AG08395 (cell line): ENCODE data around the gene HMGA1.

Source experiments
- DNase-seq: peaks from one replicate; pipeline ENCODE4 v3.0.0; 2012; ENCODE audit warnings: mixed read lengths, low spot score

Gene HMGA1

DNA sequence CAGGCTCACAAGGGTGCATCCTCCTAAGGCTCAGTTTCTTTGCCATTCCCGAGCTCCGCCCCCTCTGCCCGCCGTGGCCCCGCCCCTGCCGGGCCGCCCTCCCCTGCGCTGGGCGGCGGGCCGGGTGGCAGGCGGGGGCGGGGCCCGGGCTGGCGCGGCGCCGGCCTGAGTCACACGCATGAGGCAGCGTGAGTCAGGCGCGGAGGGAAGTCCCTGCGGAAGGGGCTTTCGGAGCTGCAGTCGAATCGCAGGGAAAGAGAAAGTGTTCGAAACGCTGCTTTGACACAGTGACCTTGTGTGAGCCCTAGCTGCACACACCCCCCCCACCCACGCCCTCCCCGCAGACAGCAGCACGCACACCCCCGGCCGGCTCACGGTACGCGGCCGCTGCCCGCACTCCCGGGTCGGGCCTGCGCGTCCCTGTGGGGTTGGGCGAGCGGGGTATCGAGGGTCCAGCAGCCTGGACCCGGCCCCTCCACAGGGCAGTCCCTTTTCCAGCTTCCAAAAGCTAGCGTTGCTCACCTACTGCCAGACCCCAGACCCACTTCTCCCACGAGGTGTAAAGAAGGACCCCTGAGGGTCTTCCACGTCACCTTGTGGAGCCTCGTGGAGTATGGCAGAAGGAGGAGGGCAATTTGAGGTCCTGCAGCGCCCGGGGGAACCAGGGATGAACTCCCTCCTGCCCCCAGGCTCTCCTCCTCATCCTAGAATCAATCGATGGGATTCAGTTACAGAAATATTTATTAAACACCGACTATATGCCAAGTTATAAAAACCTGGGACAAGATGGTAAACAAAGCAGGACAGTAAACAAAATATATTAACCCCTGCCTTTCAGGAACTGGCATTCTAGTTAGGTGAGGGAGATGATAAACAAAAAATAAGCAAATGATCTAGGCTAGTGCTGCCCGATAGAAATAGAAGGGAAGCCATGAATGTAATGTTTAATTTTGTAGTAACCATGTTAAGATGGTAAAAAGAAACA, 12.4 kb upstream of the HMGA1 start:
- peak; percentile 98 for DNase-seq

DNA sequence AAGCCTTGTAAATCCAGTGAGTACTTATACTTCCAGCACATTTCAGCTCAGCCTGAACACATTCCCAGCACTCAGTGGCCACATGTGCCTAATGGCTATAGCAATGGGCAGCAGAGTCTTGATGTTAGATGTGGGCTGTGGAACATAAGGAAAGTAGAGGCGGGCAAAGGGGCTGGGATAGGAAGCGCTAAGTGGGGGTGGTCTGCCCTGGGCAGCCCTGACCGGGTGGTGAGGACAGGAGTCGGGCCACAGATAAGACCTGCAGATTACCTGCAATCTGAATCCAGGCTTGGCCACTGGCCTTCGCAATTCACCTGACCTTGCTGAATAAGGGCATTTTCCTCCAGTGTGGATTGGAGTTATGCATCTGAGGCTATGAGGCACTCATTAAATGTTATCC, 11.1 kb upstream of the HMGA1 start:
- DNase-seq: no peak

DNA sequence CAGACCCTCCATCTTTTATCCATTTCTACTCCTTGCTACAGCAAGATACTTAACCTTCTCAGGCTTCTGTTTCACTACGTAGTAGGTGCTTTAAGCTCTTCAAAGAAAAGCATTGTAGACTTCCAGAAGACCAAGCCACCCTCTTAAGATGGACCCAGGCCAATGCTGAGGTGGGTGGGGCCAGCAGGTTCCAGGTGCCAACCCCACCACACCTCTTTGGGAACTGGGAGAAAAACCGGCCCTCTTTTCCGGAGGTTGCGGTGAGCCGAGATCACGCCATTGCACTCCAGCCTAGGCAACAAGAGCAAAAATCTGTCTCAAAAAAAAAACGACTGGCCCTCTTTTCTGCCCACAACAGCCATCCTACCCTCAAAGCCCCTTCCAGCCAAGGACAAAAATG, 10.6 kb upstream of the HMGA1 start:
- no peak for DNase-seq

DNA sequence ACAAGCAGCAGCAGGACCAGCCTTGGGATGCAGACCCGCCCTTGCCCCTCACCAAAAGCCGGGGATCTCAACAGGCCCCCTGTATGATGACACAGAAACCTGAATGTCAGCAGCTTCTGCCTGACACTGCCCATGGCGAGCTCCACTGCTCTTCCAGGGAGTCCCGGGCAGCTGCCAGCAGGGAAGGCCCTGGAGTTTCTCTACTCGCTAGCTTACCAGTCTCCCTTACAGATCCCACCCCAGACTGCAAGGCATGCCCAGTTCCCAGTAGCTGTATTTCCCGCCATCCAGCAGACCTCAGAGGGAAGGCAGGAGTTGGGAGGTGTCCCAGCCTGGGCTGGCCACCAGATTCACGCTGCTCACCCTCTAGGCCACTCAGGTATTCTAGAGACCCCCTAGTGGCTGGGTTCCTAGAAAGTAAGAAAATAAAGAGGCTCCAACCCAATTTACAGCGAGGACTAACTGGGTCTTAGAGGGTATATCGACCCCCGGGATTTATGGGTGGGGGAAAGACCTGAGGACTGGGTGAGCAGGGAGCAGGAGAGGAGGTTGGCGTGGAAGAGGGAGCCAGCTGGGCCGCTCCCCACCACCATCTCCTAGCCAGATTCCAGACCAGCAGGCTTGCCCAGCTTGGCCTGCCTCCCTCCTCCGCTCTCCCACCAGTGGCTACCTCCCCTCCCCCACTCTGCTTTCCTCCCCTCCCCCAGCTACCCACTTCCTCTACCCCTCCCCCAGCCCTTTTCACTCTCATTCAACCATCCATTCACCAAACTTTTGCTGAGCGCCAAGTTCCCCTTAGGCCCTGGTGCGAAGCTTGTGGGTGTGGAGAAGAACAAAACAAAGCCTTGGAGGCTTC, 9.7 kb upstream of the HMGA1 start:
- no peak for DNase-seq

DNA sequence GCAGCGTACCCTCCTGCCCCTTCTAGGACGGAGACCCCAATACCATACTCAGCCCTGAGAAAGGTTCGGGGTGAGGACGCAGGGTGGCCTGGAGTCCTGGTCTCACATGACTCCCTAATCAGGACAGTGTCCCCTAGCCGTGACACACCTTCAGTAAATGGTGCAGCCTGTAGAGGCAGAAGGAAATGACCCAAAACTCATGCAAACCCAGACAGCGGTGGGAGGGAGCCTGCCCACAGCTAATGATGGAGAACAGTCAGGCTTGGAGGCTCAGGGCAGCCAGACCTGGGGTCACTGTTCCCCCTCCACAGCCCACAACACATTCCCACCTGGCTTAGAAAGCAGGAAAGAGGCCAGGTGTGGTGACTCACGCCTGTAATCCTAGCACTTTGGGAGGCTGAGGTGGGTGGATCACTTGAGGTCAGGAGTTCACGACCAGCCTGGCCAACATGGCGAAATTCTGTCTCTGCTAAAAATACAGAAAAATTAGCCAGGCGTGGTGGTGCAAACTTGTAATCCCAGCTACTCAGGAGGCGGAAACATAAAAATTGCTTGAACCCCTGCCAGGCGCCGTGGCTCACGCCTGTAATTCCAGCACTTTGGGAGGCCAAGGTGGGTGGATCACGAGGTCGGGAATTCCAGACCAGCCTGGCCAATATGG, 8.8 kb upstream of the HMGA1 start:
- DNase-seq: no peak

DNA sequence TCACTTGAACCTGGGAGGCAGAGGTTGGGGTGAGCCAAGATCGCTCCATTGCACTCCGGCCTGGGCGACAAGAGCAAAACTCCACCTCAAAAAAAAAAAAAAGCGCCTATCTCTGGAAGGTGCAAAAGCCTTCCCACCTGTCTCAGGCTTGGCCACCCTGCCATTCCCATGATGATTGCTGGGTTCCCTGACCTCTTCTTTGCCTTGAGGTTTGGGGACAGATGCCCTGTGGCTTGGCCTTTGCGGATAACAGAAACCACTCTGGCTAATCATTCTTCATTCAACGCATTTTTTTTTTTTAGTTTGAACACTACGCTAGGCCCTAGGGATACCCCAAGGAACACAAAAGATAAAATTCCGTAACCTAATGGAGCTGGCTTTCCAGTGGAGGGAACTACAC, 6.8 kb upstream of the HMGA1 start:
- DNase-seq: no peak

DNA sequence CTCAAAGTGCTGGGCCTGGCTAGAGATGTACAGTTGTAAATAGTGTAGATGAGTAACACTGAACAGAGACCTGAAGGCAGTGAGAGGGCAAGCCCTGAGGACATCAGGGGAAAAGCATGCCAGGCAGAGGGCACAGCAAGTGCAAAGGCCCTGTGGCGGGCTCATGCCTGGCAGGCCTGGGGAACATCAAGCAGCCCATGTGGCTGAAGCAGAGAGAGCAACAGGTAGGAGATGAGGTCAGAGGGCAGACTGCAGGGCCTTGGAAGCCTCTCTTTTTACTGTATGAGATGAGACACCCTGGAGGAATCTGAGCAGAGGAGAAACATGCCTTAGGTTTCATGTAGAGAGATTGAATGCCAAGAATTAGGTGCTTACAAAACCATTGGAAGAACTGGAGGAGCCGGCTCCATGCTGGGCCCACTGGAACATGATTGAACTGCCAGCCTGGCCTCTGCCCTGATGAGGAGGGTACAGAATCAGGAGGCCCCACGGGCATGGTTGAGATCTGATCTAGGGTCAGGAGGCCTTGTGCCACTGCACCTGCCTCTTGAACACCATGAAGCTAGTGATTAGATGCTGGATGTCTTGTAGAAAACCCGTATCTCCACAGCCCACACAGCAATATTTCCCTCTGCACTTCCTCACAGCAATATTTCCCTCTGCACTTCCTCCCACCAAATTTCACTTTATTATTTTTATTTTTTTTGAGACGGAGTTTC, 5.9 kb upstream of the HMGA1 start:
- no peak for DNase-seq

DNA sequence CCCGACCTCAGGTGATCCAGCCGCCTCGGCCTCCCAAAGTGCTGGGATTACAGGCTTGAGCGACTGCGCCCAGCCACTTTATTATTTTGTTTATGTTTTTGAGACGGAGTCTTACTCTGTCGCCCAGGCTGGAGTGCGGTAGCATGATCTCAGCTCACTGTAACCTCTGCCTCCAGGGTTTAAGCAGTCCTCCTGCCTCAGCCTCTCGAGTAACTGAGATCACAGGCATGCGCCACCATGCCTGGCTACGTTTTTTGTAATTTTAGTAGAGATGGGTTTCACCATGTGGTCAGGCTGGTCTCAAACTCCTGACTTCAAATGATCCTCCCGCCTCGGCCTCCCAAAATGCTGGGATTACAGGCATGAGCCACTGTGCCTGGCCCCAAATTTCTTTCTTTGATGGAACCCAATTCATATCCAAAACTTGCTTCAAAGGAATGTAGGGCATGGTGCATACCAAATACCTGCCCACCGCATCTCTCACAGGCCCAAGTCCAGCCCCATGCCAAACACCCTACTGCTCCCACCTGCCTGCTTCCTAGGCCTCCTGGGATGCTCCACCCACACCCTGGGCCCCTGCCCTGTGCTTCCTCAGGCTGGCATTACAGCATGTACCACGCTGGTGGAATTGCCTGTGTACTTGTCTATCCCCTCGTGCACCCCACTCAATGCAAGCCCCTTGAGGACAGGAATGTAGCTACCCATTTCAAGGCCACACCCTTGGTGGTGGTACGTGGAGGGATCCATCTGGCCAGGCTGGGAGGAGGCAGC, 4.9 kb upstream of the HMGA1 start:
- DNase-seq: no peak

DNA sequence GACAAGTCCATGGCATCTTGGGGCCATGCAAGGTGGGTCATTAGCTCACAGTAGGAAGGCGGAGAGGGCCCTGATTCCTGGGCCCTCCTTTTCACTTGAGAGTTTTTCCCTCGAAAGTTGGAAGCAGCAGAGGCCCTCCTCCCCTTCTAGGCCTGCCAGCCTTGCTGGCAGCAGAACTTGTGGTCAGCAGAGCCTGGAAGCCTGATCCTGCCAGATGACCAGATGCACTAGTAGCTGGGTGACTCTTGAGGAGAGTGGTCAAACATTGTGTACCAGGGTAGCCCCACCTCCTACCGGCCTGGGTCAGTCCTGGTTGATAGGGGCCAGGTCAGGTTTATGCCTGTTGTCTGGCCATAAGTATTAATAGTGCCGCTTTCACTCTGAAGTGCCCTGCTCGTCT, 3.8 kb upstream of the HMGA1 start:
- peak; percentile 64 for DNase-seq

DNA sequence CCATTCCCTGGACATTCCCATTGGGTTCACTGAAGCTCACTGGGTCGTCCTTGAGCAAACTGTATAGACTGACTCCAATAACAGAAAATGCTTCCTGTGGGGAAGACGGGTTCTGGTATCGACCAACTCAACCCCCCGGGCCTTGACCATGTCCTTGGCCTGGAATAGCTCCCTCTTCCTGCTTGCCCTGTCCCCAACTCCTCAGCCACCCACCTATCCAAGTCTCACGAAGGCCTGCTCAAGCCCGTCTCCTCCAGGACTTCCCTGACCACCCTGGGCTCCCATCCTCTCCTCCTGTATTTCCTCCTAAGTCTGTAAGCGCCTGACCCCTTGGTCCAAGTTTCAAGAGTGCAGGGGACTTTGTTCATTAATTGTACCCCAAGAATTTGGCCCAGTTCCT, 2.8 kb upstream of the HMGA1 start:
- no peak for DNase-seq

DNA sequence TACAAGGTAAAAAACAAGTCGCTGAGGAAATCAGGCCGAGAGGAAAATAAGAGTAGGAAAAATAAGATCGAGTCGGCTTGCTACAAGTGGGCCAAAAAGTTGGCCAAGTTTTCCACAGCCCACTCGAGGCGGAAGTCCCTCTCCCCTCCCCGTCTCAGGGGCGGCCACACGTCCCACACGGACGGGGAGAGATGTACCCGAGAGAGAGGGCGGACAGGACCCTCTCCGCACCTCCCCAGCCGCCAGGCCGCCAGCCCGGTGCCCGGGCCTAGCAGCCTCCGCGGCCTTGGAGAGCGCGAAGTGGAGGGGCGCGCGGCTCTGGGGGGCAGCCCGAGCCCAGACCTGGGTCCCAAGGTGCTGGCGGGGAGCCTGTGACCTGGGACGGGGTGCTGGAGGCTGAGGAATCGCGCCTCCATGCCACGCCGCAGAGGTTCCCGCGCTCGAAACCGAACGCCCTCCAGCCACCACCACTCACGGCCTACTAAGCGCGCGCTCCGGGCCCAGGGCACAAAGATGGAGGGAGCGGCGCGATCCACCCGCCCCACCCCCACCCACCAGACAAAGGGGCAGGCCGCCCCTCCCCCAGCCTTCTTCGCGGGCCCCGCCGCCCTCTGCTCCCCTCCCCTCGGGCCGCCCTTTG, 1.9 kb upstream of the HMGA1 start:
- DNase-seq: no peak

DNA sequence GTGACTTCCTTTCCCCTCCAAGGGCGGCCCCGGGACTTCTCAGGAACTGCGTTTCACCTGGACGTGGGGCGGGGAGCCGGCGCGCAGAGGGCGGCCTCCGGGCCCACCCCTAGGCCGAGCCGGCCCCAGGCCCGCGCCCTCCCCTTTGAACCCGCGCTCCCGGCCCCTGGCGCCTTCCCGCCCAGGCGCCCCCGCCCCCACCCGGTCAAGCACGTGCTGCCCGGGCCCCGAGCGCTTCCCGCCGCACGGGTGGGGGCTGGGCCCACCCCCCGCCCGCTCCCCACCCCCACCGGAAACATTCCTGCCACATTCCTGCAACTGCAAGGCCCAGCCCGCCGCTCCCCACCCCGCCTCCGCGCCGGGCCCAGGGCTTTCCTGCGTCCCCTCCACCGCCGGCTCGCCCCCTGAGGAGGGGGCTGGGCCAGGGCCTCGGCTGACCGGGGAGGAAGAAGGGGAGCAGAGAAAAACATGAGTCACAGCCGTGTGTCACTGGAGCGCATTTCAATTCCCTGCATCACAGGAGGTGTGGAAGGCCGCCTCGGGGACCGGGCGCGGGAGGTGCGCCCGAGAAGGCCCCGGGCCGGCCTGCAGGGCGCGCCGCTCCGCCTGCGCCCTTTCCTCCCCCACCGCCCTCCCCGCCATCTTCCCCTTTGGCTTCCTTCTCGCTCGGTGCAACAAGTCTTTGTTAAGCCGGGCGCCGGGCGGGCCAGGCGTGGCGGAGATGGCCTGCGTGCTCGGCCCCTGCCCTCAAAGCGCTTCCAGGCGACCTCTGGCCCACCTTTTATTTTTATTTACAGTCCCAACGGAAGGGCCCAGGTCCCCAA, 1.2 kb upstream of the HMGA1 start:
- DNase-seq: peak; percentile 55

DNA sequence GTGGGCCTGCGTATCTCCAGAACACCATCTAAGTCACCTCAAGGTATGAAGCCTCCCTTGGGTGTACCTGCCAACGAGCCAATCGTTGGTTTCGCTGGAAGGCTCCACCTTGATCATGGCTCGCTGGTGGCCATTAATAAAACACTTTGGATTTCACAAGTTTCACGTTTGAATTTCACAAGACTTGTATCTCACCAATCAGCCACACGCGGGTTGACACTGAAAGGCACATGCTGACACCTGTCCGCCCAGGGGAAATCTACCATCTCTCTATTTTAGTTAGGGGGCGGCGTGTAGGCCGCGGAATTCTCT, 586 bp upstream of the HMGA1 start:
- no peak for DNase-seq

DNA sequence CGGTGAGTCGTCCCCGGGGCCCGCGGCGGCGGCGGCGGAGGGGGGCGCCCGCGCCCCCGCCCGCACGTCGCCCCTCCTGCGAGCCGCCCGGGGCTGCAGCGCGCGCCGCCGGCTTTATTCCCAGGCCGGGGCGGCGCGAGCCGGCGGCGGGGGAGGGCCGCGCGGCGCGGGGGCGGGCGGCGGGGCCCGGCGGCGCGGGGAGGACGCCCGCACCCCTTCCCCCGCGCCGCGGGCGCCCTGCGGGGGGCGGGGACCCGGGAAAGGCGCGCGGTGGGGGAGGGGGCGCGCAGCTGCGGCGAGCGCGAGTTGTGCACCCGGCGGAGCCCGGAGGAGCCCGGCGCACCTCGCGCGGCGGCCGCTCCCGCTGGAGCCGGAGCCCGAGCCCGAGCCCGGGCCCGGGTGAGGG, 646 bp downstream of the HMGA1 start:
- no peak for DNase-seq

DNA sequence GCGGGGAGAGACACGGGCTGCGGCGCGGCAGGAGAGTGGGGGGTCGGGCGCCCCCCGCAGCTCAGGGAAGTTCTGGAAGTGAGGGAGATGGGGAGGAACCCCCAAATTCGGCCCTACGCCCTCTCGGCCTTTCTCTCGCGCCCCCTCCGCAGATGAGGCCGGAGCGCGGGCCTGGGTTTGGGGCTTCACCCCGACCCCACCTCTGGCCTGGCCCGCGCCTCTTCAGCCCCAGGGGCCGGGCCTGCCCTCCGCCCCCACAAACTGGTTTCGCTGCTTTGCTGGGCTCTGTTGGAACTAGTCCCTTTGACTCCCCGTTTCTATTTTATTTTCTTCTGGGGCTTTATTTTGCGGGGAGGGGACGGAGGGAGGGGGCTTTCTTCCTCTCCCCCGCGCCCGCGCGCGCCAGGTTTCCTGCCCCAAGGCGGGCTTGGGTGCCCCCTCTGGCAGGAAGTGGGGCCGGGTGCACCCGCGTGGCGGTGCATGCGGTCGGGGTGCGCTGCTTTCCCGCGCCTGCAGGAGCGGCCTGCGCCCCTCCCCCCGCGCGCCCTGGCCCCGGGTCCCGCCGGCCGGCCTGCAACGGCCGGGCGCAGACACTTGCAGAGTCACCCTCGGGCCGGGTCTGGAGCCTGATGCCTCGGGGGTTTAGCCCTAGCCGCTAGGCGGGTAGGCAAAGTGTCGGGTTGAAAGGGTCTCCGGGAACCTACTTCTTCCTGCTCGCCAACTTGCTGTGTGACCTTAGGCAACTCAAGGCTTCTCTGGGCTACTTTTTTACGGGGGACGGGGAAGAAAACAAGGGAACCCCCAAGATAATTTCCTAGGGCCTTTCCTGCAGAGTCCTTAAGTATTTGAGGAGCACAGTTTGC, 1.3 kb downstream of the HMGA1 start:
- DNase-seq: peak; percentile 43

DNA sequence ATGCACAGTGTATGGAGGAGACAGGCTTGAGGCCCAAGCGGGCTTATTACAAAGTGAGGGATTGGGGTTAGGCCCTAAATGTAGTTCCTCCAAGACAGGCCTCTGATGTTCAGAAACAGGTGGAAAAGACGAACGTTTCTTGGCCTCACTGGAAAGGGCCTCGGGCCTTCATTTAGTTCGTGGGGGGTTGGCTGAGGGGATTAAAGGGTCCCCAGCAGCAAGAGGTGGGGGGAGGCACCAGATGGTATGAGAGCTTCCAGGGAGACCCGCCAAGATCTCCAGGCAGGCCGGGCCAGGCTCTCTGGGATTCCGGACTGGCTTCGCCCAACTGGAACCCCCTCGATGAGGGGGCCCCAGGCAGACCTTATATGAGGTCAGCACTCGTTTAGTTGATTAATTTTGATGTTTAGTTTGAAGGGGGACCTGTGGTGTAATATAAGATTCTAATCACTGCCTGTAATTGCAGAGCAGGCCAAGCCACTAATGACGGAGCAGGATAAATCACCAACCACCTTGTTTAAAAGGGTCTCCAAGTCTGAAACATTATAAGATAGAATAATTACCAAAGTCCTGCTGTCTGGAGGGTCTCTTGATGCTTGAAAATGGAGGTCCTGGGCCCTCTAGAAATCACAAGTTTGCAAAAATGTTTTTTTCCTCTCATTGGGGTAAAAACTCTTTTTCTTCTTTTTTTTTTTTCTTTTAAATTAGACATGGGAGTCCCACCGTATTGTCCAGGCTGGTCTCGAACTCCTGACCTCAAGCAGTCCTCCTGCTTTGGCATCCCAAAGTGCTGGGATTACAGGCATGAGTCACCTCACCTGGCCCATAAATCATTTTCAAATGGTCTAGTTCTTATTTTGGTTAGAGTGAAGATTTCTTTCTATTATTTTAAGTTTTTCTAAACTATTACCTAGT, 2.2 kb downstream of the HMGA1 start:
- DNase-seq: no peak

DNA sequence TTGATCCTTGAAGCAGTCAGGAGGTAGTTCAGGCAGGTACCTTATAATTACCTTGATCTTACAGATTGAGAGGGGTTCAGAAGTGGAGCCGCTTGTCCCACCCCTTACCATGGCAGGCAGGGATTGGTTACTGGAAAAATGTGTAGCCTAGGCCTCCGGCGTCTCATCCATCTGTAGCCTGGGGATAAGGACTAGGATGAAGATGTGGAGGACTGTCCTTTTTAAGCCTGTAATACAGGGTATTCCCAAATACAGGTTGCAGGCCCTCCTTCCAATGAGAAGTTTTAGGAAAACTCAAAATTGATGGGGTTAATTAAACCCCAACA, 2.8 kb downstream of the HMGA1 start:
- no peak for DNase-seq

DNA sequence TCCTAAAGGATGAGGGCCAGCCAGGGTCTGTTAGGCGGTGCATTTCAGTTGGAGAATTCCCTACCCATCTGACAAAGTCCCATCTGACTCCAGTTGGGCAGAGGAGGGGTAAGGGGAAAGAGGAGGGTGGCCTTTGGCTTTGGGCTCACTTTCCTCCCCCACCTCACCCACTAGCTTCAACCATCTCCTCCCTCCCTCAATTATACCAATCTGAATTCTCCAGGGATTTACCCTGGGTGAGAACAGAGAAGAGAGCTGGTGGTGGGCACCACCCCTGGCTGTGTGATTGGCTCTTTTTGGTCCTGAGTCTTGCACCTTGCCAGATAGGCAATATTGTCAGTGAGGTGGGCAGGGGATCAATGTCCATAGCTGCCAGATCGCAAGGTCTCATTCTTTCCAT, 3.2 kb downstream of the HMGA1 start:
- DNase-seq: no peak
